HG03175 (cell line): ENCODE data around the gene LCE1A.

ENCODE experiments used
- ATAC-seq: cut with Tn5 transposase; IDR thresholded peaks from one replicate; pipeline ENCODE4 v1.9.1; 2021; ENCODE audit warnings: mild to moderate bottlenecking, moderate library complexity; ENCODE audit not compliant: unreplicated experiment

The LCE1A gene

DNA sequence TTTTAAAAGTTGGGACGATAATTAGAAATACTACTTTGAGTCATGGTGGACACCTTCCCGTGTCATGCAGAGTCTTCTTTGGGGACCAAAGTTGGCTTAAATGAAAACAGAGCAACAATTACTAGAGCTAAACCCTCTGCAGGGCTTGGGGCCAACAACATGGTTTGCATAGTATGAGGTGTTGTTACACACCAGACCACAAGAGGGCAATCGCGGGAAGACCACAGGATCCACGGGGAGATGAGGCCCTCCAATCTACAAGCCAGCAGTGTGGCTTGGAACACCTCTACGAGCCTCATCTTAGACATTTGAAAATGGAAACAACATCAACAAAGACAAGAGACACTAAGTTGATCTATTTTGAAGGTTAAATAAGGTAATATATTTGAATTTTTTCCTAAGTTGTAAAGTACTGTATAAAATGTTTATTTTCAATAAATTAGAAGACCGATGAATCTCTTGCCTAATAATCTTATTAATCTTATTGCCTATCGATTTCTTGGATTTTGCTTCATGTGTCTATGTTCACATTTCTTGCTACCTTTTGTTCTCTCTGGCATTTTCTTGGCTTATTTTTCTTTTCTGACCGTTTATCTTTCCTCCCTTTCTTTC, 42.6 kb downstream of the LCE1A start:
- ATAC-seq, result peak; percentile 70

DNA sequence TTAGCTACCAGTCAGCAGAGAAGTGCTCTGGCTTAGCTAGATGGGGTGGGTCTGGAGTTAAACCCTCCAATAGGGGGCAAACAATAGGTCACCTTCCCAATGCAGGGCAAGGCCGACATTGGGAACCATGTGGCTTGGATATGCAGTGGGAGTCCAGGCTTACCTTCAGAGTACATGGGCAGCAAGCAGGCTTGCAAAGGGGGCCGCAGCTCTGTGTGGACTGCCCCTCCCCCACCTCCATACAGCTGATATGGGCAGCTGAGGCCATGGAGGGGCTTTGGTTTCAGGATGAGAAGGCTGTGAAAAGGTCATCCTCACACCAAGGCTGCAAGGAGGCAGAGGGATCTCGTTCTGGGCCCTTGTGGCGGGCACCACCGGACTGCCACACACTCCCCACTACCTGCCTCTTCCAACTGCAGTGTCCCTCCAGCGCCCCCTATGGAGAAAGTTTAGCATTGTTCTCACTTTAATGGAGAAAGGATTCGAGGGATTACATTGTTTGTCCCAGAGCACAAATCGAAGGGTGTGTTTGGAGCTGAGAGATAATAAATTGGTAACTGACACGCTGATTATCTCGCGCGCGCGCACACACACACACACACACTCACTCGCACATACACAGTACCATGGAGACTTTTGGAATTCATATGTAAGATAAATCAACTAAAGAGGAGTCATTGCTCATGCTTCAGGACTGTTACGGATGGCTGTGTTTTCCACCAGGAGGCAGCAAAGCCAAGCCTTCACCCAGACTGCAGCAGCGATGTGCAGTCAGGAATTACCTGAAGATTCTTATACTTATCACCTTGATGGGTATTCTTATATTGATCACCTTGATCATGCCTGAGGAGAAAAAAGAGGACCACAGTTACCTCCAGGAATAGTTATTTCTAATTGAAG, 43.8 kb downstream of the LCE1A start:
- no peak for ATAC-seq

DNA sequence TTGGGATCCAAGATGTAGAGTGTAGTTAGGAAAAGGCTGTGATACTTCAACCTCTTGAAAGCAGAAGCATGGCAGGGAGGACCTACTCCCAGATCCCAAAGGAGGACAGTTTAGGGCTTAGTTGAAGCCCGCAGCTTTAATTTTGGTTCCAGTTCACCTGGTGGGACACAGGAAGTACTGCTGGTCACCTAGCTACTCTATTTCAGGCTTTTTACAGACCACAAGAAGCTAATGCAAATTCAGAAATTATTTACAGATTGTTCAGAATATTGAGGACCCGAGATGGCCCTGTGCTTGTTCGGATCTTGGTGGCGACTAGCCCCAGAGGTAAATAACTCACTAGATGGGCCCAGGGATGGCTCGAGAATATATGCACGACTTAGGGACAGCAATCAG, 44.5 kb downstream of the LCE1A start:
- ATAC-seq, result no peak

DNA sequence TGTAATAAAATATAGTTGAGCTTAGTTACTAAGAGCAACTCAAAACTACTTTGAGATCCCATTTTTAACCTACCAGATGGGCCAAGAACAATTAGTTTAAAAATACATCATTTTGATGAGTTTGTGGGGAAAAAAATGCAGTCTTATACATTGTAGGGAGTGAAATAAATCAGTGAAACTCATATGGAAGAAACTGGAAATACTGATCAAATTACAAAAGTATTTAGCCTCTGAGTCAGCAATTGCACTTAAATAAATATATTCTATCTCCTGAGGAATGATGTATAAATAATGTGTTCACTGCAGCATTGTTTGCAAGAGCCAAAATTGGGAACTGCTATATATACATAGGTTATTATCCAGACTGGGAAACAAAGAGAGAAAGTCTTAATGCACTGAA, 46.2 kb downstream of the LCE1A start:
- ATAC-seq, result no peak

DNA sequence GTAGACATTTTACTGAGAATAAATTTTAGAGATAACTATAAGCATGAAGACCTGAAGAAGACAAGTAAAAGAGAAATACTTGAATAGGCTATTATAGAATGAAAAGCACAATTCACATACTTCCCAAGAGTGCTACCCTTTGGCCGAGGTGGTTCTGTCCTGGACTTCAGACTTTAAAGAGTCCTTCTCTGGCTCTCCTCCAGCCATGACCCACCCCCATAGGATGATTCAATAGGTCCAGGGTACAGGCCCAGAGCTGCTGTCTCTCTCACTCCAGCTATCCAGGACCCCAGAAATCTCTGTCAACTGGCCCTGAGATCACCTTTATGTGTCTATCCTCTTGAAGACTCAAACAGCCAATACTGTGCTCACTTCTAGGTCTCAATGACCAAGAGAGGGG, 49.6 kb downstream of the LCE1A start:
- no peak for ATAC-seq
